DMS114 treated with DMSO at 0.1 percent for 48 hours (cell line): ENCODE results near the gene NCAM2.

Experiments
- DNase-seq: peaks from one replicate; lab custom pipeline; 2025; ENCODE audit not compliant: unreplicated experiment; lab: John Stamatoyannopoulos, UW

NCAM2 gene

GRCh38 chr21:20997636-20998455 is at the start of gene NCAM2:
NCAM2 (plus strand) TSS chr21:20998409.
- no peak for DNase-seq

GRCh38 chr21:20949884-20950283 is 48.3 kb upstream of the NCAM2 start:
- DNase-seq: no peak

- DNase-seq: no peak
Measured at GRCh38 chr21:20965816-20966215, 32.4 kb upstream of the NCAM2 start.

GRCh38 chr21:20968391-20968790 is 29.8 kb upstream of the NCAM2 start:
- no peak for DNase-seq

GRCh38 chr21:20970691-20971090 is 27.5 kb upstream of the NCAM2 start:
- DNase-seq: no peak

- peak; percentile 50 for DNase-seq
Measured at GRCh38 chr21:20971296-20971921, 26.8 kb upstream of the NCAM2 start.

GRCh38 chr21:20994790-20995189 is 3.4 kb upstream of the NCAM2 start:
- no peak for DNase-seq

- no peak for DNase-seq
Measured at GRCh38 chr21:20996421-20997310, 1.5 kb upstream of the NCAM2 start.

GRCh38 chr21:20997311-20997635 is 936 bp upstream of the NCAM2 start:
- DNase-seq: no peak

- DNase-seq: no peak
Measured at GRCh38 chr21:20998456-20998789, 214 bp downstream of the NCAM2 start.

- DNase-seq: no peak
Measured at GRCh38 chr21:20998886-20999285, 677 bp downstream of the NCAM2 start.

GRCh38 chr21:20999659-21000058 is 1.4 kb downstream of the NCAM2 start:
- peak; percentile 8 for DNase-seq

GRCh38 chr21:21000591-21001175 is 2.5 kb downstream of the NCAM2 start:
- no peak for DNase-seq

- DNase-seq: no peak
Measured at GRCh38 chr21:21001591-21002100, 3.4 kb downstream of the NCAM2 start.

GRCh38 chr21:21002153-21002552 is 3.9 kb downstream of the NCAM2 start:
- DNase-seq: no peak

- DNase-seq: no peak
Measured at GRCh38 chr21:21003701-21004100, 5.5 kb downstream of the NCAM2 start.

GRCh38 chr21:21007606-21008005 is 9.4 kb downstream of the NCAM2 start:
- DNase-seq: no peak

- DNase-seq: no peak
Measured at GRCh38 chr21:21010228-21010627, 12.0 kb downstream of the NCAM2 start.

- no peak for DNase-seq
Measured at GRCh38 chr21:21010698-21011097, 12.5 kb downstream of the NCAM2 start.

- no peak for DNase-seq
Measured at GRCh38 chr21:21018821-21019220, 20.6 kb downstream of the NCAM2 start.

GRCh38 chr21:21019681-21020080 is 21.5 kb downstream of the NCAM2 start:
- no peak for DNase-seq
